ENCODE measurements around the gene GASK1B.

DNA sequence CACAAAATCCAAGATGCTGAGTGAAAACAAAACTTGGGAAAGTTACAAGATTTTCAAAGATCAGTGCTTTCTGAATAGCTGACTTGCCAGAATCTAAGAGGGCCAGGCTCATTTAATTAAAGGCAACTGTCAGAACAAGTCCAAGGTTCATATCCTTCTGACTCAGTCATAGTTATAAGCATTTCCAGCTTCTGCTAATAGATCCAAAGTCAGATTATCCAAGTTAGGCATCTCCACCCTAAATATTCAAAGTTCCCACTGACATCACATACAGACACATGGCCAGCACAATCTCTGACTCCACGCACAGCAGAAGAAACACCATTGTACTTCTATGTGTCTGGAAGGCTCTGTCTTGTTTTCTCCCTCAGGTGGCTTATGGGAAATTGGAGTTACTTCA lies 41.8 kb downstream of the GASK1B start:
- TF ChIP-seq, protein P1, sequence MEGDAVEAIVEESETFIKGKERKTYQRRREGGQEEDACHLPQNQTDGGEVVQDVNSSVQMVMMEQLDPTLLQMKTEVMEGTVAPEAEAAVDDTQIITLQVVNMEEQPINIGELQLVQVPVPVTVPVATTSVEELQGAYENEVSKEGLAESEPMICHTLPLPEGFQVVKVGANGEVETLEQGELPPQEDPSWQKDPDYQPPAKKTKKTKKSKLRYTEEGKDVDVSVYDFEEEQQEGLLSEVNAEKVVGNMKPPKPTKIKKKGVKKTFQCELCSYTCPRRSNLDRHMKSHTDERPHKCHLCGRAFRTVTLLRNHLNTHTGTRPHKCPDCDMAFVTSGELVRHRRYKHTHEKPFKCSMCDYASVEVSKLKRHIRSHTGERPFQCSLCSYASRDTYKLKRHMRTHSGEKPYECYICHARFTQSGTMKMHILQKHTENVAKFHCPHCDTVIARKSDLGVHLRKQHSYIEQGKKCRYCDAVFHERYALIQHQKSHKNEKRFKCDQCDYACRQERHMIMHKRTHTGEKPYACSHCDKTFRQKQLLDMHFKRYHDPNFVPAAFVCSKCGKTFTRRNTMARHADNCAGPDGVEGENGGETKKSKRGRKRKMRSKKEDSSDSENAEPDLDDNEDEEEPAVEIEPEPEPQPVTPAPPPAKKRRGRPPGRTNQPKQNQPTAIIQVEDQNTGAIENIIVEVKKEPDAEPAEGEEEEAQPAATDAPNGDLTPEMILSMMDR (conservative IDR thresholded peaks at IDR 0.05; ENCODE audit: low read depth, low read length): no peak
- no peak for TF ChIP-seq EZH2 (IDR thresholded peaks at IDR 0.05; ENCODE audit: borderline replicate concordance, low read depth, low read length, poor library complexity, severe bottlenecking)

Data from A673 (cell line).